Uterus (tissue), 2 donors: ENCODE measurements around the gene AGFG2.

Experiments used
- CTCF ChIP-seq, 4 experiments: fragments of 200-600 bp in 2 of 4; fragments of 450-650 bp in 2 of 4; sonication (generic) in 2 of 4; IDR thresholded peaks; one replicate each; pipeline ENCODE4 v1.5.1; 2016 to 2019; ENCODE audit warnings: antibody characterized with exemption in 4 of 4, mild to moderate bottlenecking in 2 of 4, moderate library complexity in 1 of 4
- POLR2A ChIP-seq, 2 donors: fragments of 450-650 bp; IDR thresholded peaks; one replicate each; pipeline ENCODE4 v1.6.1; 2016; ENCODE audit warnings: antibody characterized with exemption in 2 of 2, mild to moderate bottlenecking in 1 of 2, moderate library complexity in 1 of 2

GRCh38 chr7:100555701-100556100 lies 16.7 kb downstream of the AGFG2 start:
- TF ChIP-seq POLR2A (IDR thresholded peaks at IDR 0.05) (no peak), CTCF (IDR thresholded peaks at IDR 0.05) (no peak)
